Calu3 (cell line): Measurements from ENCODE around the gene TCEANC. TPM values are rescaled to one million over a fixed set of nuclear protein-coding genes. Genes with fewer than 3 reads are reported as not detected.

Experiments used
- BruUV-seq: library from RNA; stranded (reverse); fragments of 400-500 nt; replicated peaks from 2 replicates; lab custom pipeline; 2021; lab: Mats Ljungman, UMichigan
- CTCF ChIA-PET: fragments of 300-600 bp; sonication (Branson Sonifier 250); formaldehyde crosslinking; loops from one replicate; lab custom pipeline; 2022; ENCODE audit warnings: antibody characterized with exemption; lab: Charles Lee
- DNase-seq: peaks from one replicate; pipeline ENCODE4 v3.0.0; 2022
- H3K27ac Mint-ChIP-seq: one replicate; pipeline ENCODE4 v1.8.0; 2022; ENCODE audit warnings: mixed read lengths; ENCODE audit not compliant: unreplicated experiment
- H3K27me3 Mint-ChIP-seq: one replicate; pipeline ENCODE4 v1.8.0; 2022; ENCODE audit warnings: mixed read lengths; ENCODE audit not compliant: unreplicated experiment
- H3K36me3 Mint-ChIP-seq: one replicate; pipeline ENCODE4 v1.8.0; 2022; ENCODE audit warnings: mild to moderate bottlenecking, moderate library complexity, mixed read lengths; ENCODE audit not compliant: insufficient read depth, unreplicated experiment
- H3K4me1 Mint-ChIP-seq: one replicate; pipeline ENCODE4 v1.8.0; 2022; ENCODE audit warnings: mild to moderate bottlenecking, low read depth, mixed read lengths; ENCODE audit not compliant: unreplicated experiment
- H3K4me3 Mint-ChIP-seq: one replicate; pipeline ENCODE4 v1.8.0; 2022; ENCODE audit warnings: mild to moderate bottlenecking, low read depth, moderate library complexity, mixed read lengths; ENCODE audit not compliant: unreplicated experiment
- H3K9me3 Mint-ChIP-seq: one replicate; pipeline ENCODE4 v1.8.0; 2022; ENCODE audit warnings: low read depth, mixed read lengths; ENCODE audit not compliant: unreplicated experiment
- CTCF ChIP-seq: fragments of 200-600 bp; IDR thresholded peaks from one replicate; pipeline ENCODE4 v1.8.0; 2022; ENCODE audit warnings: antibody characterized with exemption; ENCODE audit not compliant: unreplicated experiment
- intact Hi-C: fragments of 100-400 bp; cut with micrococcal nuclease; formaldehyde crosslinking; loops from one replicate; pipeline ENCODE4 v1.10.0; 2022; ENCODE audit not compliant: unreplicated experiment
- total RNA-seq: library from RNA; stranded (reverse); gene quantifications from 2 replicates; pipeline ENCODE4 v1.2.3, GENCODE V29; 2022

The TCEANC gene
- total RNA-seq, 1 experiment from 2014 or later: 2.1 TPM

- H3K9me3 Mint-ChIP-seq: no peaks in the 10 kb centered on the region
- H3K27ac Mint-ChIP-seq: no peak overlapping the region
- no peak for TF ChIP-seq CTCF
- no peaks in the 10 kb centered on the region for H3K27me3 Mint-ChIP-seq
- H3K36me3 Mint-ChIP-seq: peaks cover 27% of the 10 kb centered on the region
- H3K4me1 Mint-ChIP-seq: peaks cover 47% of the 10 kb centered on the region
- no TSS peak for BruUV-seq
- CTCF ChIA-PET: no interaction called here
- no peak overlapping the region for H3K4me3 Mint-ChIP-seq
- no peak for DNase-seq
- intact Hi-C loops: no loop called here
Measured at GRCh38 chrX:13702111-13702789, 49.3 kb downstream of the TCEANC start.

GRCh38 chrX:13703135-13703534 lies 50.2 kb downstream of the TCEANC start:
- no peak overlapping the region for H3K27ac Mint-ChIP-seq
- no peak overlapping the region for H3K4me3 Mint-ChIP-seq

GRCh38 chrX:13703589-13703988 lies 50.6 kb downstream of the TCEANC start:
- Mint-ChIP-seq H3K27ac (no peak overlapping the region), H3K27me3 (no peaks in the 10 kb centered on the region), H3K36me3 (peaks cover 27% of the 10 kb centered on the region), H3K4me1 (peaks cover 40% of the 10 kb centered on the region), H3K9me3 (no peaks in the 10 kb centered on the region), H3K4me3 (no peak overlapping the region)
- CTCF ChIA-PET: no interaction called here
- no TSS peak for BruUV-seq
- DNase-seq: no peak
- TF ChIP-seq CTCF: no peak
- intact Hi-C loops: no loop called here

More at GRCh38 chrX:13703135-13703534, 50.2 kb downstream of the TCEANC start:
- no peak for DNase-seq
- H3K36me3 Mint-ChIP-seq: peaks cover 27% of the 10 kb centered on the region
- TF ChIP-seq CTCF: no peak
- peaks cover 43% of the 10 kb centered on the region for H3K4me1 Mint-ChIP-seq
- no peaks in the 10 kb centered on the region for H3K27me3 Mint-ChIP-seq
- CTCF ChIA-PET: no interaction called here
- BruUV-seq: no TSS peak
- intact Hi-C loops: no loop called here
- H3K9me3 Mint-ChIP-seq: no peaks in the 10 kb centered on the region

- BruUV-seq: no TSS peak
- Mint-ChIP-seq H3K27ac (peak overlapping the region; percentile 31), H3K36me3 (peaks cover 38% of the 10 kb centered on the region), H3K9me3 (no peaks in the 10 kb centered on the region), H3K4me3 (no peak overlapping the region), H3K4me1 (peaks cover 6% of the 10 kb centered on the region), H3K27me3 (no peaks in the 10 kb centered on the region)
- no peak for TF ChIP-seq CTCF
- intact Hi-C loops: no loop called here
- no peak for DNase-seq
- CTCF ChIA-PET: no interaction called here
Measured at GRCh38 chrX:13711141-13711540, 58.2 kb downstream of the TCEANC start.

Other genes with a start within 250 kb of the TCEANC start
- gene EGFL6, start 83.5 kb upstream of the TCEANC start, total RNA-seq: not detected in 2 replicates
- gene RAB9A, start 36.0 kb downstream of the TCEANC start, total RNA-seq: 41.4 and 42.4 TPM in 2 replicates
- 20.8 and 25.1 TPM in 2 replicates for gene TRAPPC2, start 81.5 kb downstream of the TCEANC start, total RNA-seq
- 46.4 and 57.0 TPM in 2 replicates for gene OFD1, start 81.6 kb downstream of the TCEANC start, total RNA-seq
- gene GPM6B, start 164.0 kb downstream of the TCEANC start, total RNA-seq: 2.3 and 4.3 TPM in 2 replicates